ENCODE data around the gene NAAA.
"Not testable (repeated sequence)": the region's sequence is repeated elsewhere in the genome, so short reads cannot be mapped to it uniquely, and the experiment has no call there.

NAAA gene

GRCh38 chr4:75940692-75941253 is at the start of gene NAAA:
Gene NAAA (minus strand): TSS chr4:75941013. CDS start chr4:75940949, 64 bp downstream.
- peak in 12 of 14 donors; percentile 26 to 73 (median 42) for DNase-seq

- DNase-seq = no peak
Measured at GRCh38 chr4:75989846-75990528, 49.2 kb upstream of the NAAA start.

DNA sequence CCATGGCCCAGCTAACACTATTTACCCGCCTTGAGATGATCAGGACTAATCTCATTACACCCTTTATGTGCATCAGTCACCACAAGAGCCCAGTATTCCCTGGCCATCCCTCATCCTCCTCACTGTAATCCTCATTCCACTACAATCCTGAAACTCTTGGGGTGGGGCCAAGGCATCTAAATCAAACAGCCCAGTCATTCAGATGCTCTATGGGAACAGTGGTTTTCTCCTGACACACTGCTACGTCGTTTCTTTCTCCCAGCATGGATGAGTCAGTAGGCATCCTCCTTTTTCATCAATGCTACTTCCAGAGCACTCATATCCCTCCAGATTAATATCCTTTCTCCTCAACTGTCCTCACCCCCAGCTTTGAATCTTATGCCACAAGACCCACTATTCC is 44.3 kb upstream of the NAAA start:
- no peak for DNase-seq

- DNase-seq = no peak
Measured at GRCh38 chr4:75980576-75980975, 39.8 kb upstream of the NAAA start.

- no peak for DNase-seq
Measured at GRCh38 chr4:75976177-75976576, 35.4 kb upstream of the NAAA start.

- DNase-seq = no peak
Measured at GRCh38 chr4:75973766-75974165, 33.0 kb upstream of the NAAA start.

GRCh38 chr4:75968084-75968483 is 27.3 kb upstream of the NAAA start:
- DNase-seq = no peak

GRCh38 chr4:75963558-75963957 is 22.7 kb upstream of the NAAA start:
- DNase-seq = no peak

GRCh38 chr4:75962072-75962471 is 21.3 kb upstream of the NAAA start:
- DNase-seq = not testable (repeated sequence)

- DNase-seq = not testable (repeated sequence)
Measured at GRCh38 chr4:75958546-75958945, 17.7 kb upstream of the NAAA start.

DNA sequence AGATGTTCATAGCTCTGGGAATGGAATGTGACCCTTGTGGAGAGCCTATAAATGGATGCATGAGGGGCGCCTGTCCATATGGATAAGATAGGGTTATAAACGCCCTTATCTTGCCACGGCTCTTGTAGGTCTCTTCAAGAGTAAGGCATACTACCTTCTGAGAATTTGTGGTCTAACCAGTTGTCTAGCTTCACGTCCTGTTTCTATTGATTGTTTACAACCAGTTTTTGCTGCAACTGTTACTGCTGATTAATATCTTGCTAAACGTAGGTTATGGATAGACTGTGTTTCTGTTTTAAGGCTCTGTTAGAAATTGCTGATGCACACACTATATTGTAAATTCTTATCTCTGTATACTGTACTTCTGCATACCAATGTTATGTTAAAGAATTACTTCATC is 14.0 kb upstream of the NAAA start:
- not testable (repeated sequence) for DNase-seq

DNA sequence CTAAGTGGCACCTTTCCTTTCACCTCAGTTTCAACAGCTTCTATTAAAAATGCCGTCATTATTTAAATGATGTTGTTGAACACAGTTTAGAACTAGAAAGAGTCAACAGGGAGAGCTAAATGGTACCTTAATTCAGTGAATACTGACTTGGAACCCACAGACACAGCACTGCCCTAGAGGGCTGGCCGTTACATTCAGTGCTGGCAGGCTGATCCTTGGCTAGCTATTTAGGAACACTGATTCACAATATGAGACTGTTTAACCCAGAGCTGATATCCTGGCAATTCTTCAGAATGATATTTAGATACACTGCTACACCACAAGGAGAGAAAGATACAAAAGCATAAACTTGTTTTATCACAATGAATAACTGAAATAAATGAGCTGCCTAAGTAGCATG is 12.7 kb upstream of the NAAA start:
- no peak for DNase-seq

DNA sequence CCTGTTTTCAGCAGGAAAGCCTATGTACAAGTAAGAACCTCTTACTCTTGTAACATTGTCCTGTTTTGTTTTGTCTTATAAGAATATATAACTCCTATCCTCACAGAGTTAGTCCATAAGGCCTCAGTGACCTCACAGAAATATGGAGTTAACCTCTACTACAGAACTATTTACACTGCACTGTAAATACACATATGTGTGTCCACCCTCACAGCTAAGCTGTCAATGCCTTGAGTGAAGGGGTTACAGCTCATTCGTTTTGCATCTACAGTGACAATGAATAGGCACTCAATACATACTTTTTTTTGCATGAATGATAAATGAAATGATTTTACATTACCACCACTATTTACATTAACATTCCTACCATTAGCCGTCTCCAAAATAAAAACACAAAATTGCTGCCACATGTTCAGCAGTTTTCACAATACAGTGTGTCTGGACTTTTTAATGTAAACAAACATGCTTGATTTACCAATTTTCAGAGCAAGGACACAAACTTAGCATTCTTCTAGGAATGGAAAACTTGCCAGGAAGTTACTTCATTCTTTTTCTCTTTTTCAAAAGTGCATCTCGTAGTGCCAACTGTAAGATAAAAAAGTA is 9.5 kb upstream of the NAAA start:
- DNase-seq = no peak

GRCh38 chr4:75948822-75949444 is 8.1 kb upstream of the NAAA start:
- no peak for DNase-seq

DNA sequence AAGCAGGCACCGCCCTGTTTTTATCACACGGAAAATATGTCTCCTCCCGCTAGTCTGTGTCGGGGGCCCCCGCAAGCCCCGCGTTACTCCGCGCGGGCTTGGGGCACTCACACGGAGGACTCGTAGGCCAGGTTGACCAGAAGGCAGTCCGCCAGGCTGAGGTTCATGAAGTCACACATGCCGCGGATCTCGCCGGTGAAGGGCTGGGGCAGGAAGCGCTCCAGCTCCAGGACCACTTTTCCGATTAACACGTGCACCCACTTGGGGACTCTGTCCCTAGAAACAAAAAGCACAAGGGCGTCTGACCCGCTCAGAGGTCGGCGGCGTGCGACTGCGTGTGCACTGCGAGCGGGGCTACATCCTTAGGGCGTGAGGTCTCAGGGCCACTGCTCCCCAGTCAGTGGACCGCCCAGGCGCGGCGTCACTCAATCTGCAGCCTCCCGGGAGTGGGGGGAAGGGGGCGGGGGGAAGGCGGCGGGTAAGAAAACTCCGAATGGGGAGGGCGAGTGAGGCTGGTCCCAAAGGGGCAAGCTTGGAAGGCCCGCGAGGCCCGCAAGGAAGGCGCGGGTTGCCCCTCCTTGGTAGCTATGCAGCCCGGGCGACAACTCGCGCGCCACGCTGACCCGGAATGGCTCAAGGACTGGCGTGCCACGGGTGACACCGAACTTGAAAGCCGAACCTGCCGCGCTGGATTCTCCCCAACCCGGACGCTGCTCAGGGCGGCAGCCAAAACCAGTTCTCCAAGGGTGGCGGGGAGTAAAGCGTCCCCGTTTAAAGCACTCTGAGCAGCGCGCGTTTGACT is 722 bp downstream of the NAAA start:
- DNase-seq = peak in 13 of 14 donors; percentile 15 to 70 (median 57)

DNA sequence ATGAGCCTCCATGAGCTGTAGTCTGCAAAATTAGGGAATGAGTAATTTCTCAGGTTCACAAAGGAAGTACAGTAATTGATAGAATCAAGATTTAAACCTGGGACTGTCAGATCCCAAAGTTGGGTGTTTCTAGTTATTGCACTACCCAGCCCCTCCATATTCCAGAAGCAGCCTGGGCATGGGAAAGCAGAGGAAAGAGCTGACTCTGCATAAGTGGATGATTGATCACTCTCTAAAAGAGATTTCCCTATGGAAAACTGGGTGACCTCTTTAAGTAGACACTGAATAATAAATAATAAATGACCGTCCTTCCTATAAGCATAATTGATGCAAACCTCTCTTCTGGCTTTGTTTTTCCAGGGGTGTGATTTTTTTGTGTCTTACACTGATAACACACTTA is 5.2 kb downstream of the NAAA start:
- DNase-seq = no peak

DNA sequence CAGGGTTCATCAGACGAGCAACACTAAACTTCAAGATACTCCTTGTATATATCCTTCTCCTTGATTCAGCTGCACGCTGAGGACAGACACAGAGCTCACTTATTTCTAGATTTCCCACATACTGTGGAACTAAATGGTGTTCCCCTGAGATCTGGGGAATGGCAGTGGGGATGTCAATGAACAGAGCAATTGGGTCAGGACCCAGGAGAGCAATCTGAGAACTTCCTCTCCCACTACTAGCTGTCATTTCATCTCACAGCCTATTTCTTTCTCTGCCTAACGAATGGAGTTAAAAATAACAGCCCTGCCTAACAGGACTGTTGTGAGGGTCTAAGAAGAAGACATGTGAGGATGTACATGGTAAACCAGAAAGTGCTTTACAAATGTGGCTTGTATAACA is 10.7 kb downstream of the NAAA start:
- DNase-seq = no peak

DNA sequence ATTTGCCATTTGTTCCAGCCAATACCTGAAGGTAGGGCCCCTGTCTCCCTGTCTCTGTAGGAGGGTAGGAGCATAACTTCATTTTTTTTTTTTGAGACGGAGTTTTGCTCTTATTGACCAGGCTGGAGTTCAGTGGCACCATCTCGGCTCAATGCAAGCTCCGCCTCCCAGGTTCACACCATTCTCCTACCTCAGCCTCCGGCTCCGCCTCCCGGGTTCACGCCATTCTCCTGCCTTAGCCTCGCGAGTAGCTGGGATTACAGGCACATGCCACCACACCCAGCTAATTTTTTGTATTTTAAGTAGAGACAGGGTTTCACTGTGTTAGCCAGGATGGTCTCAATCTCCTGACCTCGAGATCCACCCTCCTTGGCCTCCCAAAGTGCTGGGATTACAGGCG is 15.9 kb downstream of the NAAA start:
- DNase-seq = not testable (repeated sequence)

DNA sequence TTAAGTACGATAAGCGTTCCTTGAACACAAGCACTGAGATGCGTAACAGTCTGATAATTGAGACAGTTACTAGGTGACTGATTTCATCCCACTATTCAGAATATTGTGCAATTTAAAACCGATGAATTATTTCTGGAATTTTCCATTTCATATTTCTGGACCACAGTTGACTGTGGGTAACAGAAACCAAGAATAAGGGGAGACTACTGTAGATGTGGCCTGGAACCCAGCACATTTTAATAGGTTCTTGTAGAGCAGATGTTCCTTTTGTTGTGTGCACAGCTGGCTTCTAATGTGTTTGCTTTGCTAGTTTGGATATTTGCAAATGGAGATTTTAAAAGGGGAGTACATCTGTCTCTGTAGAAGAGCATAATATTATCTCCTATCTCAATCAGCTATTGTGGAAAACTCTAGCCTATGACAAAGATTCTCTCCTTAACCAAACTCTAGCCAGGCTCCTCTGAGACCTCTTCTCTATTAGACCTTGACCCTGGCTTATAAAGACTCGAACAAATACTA is 16.4 kb downstream of the NAAA start:
- DNase-seq = no peak

GRCh38 chr4:75922588-75922987 is 18.2 kb downstream of the NAAA start:
- no peak for DNase-seq

DNA sequence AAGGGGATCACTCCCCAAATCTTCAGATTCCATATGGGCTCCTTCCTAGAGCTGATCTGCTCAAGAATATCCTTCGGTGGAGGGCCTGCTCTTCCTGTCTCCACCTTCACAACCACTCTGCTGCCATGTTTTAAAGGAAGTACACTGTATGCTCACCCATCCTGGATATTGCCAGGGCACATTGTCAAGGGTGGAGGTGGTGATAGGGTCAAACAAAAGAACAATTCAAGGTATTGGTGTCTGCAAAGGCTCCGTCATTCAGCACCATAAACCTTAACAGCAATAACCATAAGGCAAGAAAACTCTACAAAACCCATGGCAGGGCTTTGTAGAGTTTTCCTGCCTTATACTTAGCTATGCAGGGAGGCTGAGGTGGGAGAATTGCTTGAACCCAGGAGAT is 18.9 kb downstream of the NAAA start:
- no peak for DNase-seq

DNA sequence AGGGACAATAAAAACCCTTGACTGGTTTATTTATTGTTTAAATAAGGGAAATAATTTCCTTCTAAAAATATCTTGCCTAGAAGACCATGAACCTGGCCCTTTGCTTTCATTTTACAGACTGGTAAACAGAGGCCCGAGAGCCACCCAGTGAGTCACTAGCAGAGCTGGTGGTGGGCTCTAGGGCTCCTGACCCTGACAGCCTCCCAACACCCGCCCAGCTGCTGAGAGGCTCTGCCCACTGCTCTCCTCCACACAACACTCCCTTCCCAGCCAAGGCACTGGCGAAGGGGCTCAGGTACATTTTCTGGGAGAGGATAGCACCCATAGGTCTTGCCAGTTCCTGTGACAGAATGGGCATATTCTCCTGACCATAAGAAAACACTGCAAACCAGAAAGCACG is 20.5 kb downstream of the NAAA start:
- DNase-seq = no peak

DNA sequence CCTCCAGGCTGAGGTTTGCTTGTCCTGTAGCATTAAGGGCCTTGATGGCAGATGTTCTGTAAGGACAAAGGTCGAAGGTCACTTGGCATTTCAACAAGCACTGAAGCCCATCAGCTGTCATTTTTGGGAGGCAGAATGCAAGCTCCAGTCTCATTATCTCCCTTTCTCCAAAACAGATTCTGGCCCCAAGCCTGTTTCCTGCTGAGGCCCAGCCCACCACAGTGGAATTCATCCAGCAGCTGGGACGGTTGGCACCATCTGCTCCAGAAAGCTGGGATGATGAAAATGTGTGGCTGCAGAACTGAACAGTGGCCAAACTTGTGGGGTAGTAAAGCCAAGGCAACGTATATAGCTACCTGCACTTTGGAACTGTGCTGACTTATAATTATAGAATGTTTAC is 20.9 kb downstream of the NAAA start:
- DNase-seq = peak in 1 of 14 donors; percentile 28

Measured in C1 segment of cervical spinal cord (tissue), 14 donors.